PC-9 (cell line): ENCODE data around the gene NLRC3. TPM values are rescaled to one million over a fixed set of nuclear protein-coding genes. Genes with fewer than 3 reads are reported as not detected.
"Not testable (repeated sequence)": the region's sequence is repeated elsewhere in the genome, so short reads cannot be mapped to it uniquely, and the experiment has no call there.

Experiments used
- BruUV-seq: library from RNA; stranded (reverse); fragments of 400-500 nt; replicated peaks from 2 replicates; lab custom pipeline; 2021; lab: Mats Ljungman, UMichigan
- CTCF ChIA-PET: fragments of 300-600 bp; sonication (Branson Sonifier 250); formaldehyde crosslinking; loops from one replicate; lab custom pipeline; 2022; ENCODE audit warnings: antibody characterized with exemption; lab: Charles Lee
- POLR2A ChIA-PET: fragments of 300-600 bp; sonication (Branson Sonifier 250); formaldehyde crosslinking; loops from one replicate; lab custom pipeline; 2022; ENCODE audit warnings: antibody characterized with exemption; ENCODE audit not compliant: unreplicated experiment; lab: Charles Lee
- DNase-seq, 2 experiments: peaks; one replicate each; pipeline versions ENCODE4 v3.0.0 to v3.0.0-alpha.2; 2015 to 2022; ENCODE audit warnings: mixed read lengths in 1 of 2
- H2AFZ ChIP-seq: fragments of 200-600 bp; sonication (generic); 2 replicates; pipeline ENCODE4 v1.8.1; 2017; ENCODE audit warnings: antibody characterized with exemption
- H3F3A ChIP-seq: fragments of 200-600 bp; sonication (generic); 2 replicates; pipeline ENCODE4 v1.8.1; 2017; ENCODE audit warnings: antibody characterized with exemption, mild to moderate bottlenecking, low read depth; ENCODE audit not compliant: insufficient read depth
- H3K27ac ChIP-seq: fragments of 200-600 bp; sonication (generic); 2 replicates; pipeline ENCODE4 v1.6.1; 2016; ENCODE audit warnings: mixed run types
- H3K27me3 ChIP-seq: fragments of 200-600 bp; sonication (generic); 2 replicates; pipeline ENCODE4 v1.6.1; 2016; ENCODE audit warnings: low read depth, mixed run types; ENCODE audit not compliant: insufficient read depth
- H3K36me3 ChIP-seq: fragments of 200-600 bp; sonication (generic); 2 replicates; pipeline ENCODE4 v1.6.1; 2016; ENCODE audit warnings: low read depth, mixed run types
- H3K4me1 ChIP-seq: fragments of 200-600 bp; sonication (generic); replicated peaks from 2 replicates; pipeline ENCODE4 v1.6.1; 2016; ENCODE audit warnings: mixed run types; ENCODE audit not compliant: insufficient read depth
- H3K4me2 ChIP-seq: fragments of 200-600 bp; sonication (generic); 2 replicates; pipeline ENCODE4 v1.6.1; 2017; ENCODE audit warnings: mixed run types
- H3K4me3 ChIP-seq: fragments of 200-600 bp; sonication (generic); 2 replicates; pipeline ENCODE4 v1.6.1; 2016; ENCODE audit warnings: mixed run types
- H3K79me2 ChIP-seq: fragments of 200-600 bp; sonication (generic); 2 replicates; pipeline ENCODE4 v1.6.1; 2017; ENCODE audit warnings: low read depth, mixed run types
- H3K9me2 ChIP-seq: fragments of 200-600 bp; sonication (generic); 2 replicates; pipeline ENCODE4 v1.8.1; 2017; ENCODE audit warnings: mild to moderate bottlenecking; ENCODE audit not compliant: insufficient read depth
- H3K9me3 ChIP-seq: fragments of 200-600 bp; sonication (generic); 2 replicates; pipeline ENCODE4 v1.8.1; 2016; ENCODE audit warnings: low read depth; ENCODE audit not compliant: insufficient read depth
- H4K20me1 ChIP-seq: fragments of 200-600 bp; sonication (generic); 2 replicates; pipeline ENCODE4 v1.8.1; 2017; ENCODE audit not compliant: insufficient read depth
- CTCF ChIP-seq: fragments of 200-600 bp; sonication (generic); conservative IDR thresholded peaks from 2 replicates; pipeline ENCODE4 v1.6.1; 2017; ENCODE audit warnings: mixed run types, antibody characterized with exemption, mild to moderate bottlenecking, moderate library complexity
- EZH2 ChIP-seq: fragments of 200-600 bp; sonication (generic); IDR thresholded peaks from 2 replicates; pipeline ENCODE4 v1.8.0; 2017; ENCODE audit warnings: antibody characterized with exemption, low read depth
- intact Hi-C: fragments of 100-400 bp; cut with micrococcal nuclease; formaldehyde crosslinking; loops from one replicate; pipeline ENCODE4 v1.10.0; 2022; ENCODE audit not compliant: unreplicated experiment
- total RNA-seq: library from RNA; stranded (reverse); gene quantifications from 2 replicates; pipeline ENCODE4 v1.2.3, GENCODE V29; 2021

The NLRC3 gene
- total RNA-seq, 1 experiment from 2014 or later: not detected

GRCh38 chr16:3611146-3611975 is 34.2 kb upstream of the NLRC3 start, which contains the start of gene SLX4:
SLX4 (minus strand) TSS chr16:3611606; CDS start chr16:3608964, 2,642 bp downstream.
- H3K4me1 ChIP-seq: peaks cover 13% of the 10 kb centered on the region
- peak; percentile 68 to 96 for DNase-seq
- no peak for TF ChIP-seq EZH2
- no peak for TF ChIP-seq CTCF
- H2AFZ ChIP-seq: peak within 1 kb of the TSS; percentile 99
- H3K4me2 ChIP-seq: peak within 1 kb of the TSS; percentile 87
- peaks cover 4% of the 10 kb centered on the region; the same call in 1 of the 2 replicates for H3F3A ChIP-seq
- H3K9me2 ChIP-seq: no peaks in the 10 kb centered on the region
- ChIA-PET CTCF (interaction anchor here (0.6 to 1.2 kb wide), 3 partner anchors 31 to 566 kb away, joined by 3 to 4 read pairs (median 4); no protein-coding TSS in a partner anchor), POLR2A (interaction anchor here (0.6 kb wide), 1 partner anchor 31 kb away, joined by 4 read pairs; no protein-coding TSS in a partner anchor)
- BruUV-seq: no TSS peak
- no peaks in the 10 kb centered on the region for H3K9me3 ChIP-seq
- intact Hi-C loops: loop anchor here (2.0 kb wide), 1 partner anchor 35 kb away; no protein-coding TSS in a partner anchor
- H3K79me2 ChIP-seq: peaks cover 52% of the 10 kb centered on the region
- H3K27ac ChIP-seq: peak within 1 kb of the TSS; percentile 19; the same call in 1 of the 2 replicates
- no peaks in the 10 kb centered on the region for H3K27me3 ChIP-seq
- 0 out of 2 replicates have a peak, but pooled peaks cover 3% of the 10 kb centered on the region for H3K36me3 ChIP-seq
- peak within 1 kb of the TSS; percentile 95 for H3K4me3 ChIP-seq
- H4K20me1 ChIP-seq: no peaks in the 10 kb centered on the region

DNA sequence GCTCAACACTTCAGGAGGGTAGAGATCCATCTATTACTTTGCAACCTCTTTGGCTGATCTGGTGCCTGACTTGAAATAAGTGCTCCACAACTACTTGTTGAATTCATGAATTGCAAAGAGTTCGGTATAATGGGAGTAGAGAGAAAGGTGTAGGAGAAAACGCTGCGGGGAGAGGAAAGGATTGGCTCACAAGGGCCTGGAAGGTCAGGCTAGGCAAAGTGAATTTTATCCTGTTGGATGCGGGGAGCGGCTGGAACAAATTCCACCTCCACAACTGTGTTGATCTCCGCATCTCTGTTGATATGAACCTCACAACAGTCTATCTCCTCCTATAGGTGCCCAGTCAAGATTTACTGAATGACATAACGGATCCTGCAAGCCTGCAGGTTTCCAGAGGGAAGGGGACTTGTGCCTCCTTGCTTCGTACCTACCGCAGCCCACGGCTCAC is 33.5 kb upstream of the NLRC3 start:
- no peaks in the 10 kb centered on the region for H3K9me3 ChIP-seq
- peaks cover 46% of the 10 kb centered on the region for H3K79me2 ChIP-seq
- peaks cover 13% of the 10 kb centered on the region for H3K4me1 ChIP-seq
- H3K4me2 ChIP-seq: peak overlapping the region; percentile 87
- POLR2A ChIA-PET: no interaction called here
- CTCF ChIA-PET: no interaction called here
- no peak for DNase-seq
- no peaks in the 10 kb centered on the region for H3K27me3 ChIP-seq
- no TSS peak for BruUV-seq
- peak overlapping the region; percentile 95 for H3K4me3 ChIP-seq
- no peaks in the 10 kb centered on the region for H4K20me1 ChIP-seq
- no peaks in the 10 kb centered on the region for H3K9me2 ChIP-seq
- intact Hi-C loops: loop anchor here (2.0 kb wide), 1 partner anchor 36 kb away; no protein-coding TSS in a partner anchor
- no peak overlapping the region for H3K27ac ChIP-seq
- peak overlapping the region; percentile 99 for H2AFZ ChIP-seq
- H3K36me3 ChIP-seq: 0 out of 2 replicates have a peak, but pooled peaks cover 2% of the 10 kb centered on the region
- peaks cover 6% of the 10 kb centered on the region; the same call in 1 of the 2 replicates for H3F3A ChIP-seq
- TF ChIP-seq CTCF (no peak), EZH2 (no peak)

GRCh38 chr16:3609895-3610697 is 32.9 kb upstream of the NLRC3 start:
- no peaks in the 10 kb centered on the region for H3K9me3 ChIP-seq
- no peak overlapping the region for H3K27ac ChIP-seq
- no peaks in the 10 kb centered on the region for H4K20me1 ChIP-seq
- H3K79me2 ChIP-seq: peaks cover 40% of the 10 kb centered on the region
- H3F3A ChIP-seq: peaks cover 6% of the 10 kb centered on the region; the same call in 1 of the 2 replicates
- no peaks in the 10 kb centered on the region for H3K9me2 ChIP-seq
- no peaks in the 10 kb centered on the region for H3K36me3 ChIP-seq
- H2AFZ ChIP-seq: no peak overlapping the region; the same call in 1 of the 2 replicates
- intact Hi-C loops: loop anchor here (2.0 kb wide), 1 partner anchor 37 kb away; no protein-coding TSS in a partner anchor
- POLR2A ChIA-PET: no interaction called here
- TSS peak; percentile 60 for BruUV-seq
- no peak for DNase-seq
- peak overlapping the region; percentile 87 for H3K4me2 ChIP-seq
- peaks cover 13% of the 10 kb centered on the region for H3K4me1 ChIP-seq
- TF ChIP-seq CTCF: no peak
- TF ChIP-seq EZH2: no peak
- CTCF ChIA-PET: no interaction called here
- peak overlapping the region; percentile 95; the same call in 1 of the 2 replicates for H3K4me3 ChIP-seq
- H3K27me3 ChIP-seq: no peaks in the 10 kb centered on the region

DNA sequence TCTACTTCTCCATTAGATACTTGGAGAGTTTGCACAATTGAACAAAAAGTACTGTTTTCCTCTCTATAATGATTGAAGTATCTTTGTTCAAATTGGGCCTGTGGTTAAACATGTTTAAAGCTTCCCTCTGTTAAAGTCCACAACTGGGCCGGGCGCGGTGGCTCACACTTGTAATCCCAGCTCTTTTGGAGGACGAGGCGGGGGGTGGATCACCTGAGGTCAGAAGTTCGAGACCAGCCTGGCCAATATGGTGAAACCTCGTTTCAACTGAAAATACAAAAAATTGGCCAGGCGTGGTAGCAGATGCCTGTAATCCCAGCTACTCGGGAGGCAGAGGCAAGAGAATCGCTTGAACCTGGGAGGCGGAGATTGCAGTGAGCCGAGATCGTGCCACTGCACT is 31.8 kb upstream of the NLRC3 start:
- H3K4me2 ChIP-seq, DNase-seq, H2AFZ ChIP-seq, H3K27ac ChIP-seq, H3K4me3 ChIP-seq, BruUV-seq, intact Hi-C loops, H4K20me1 ChIP-seq, H3K27me3 ChIP-seq, CTCF ChIA-PET, H3K36me3 ChIP-seq, H3K9me3 ChIP-seq, H3K9me2 ChIP-seq, H3F3A ChIP-seq: not testable (repeated sequence)
- Histone ChIP-seq H3K79me2 (peaks cover 29% of the 10 kb centered on the region), H3K4me1 (peaks cover 13% of the 10 kb centered on the region)
- POLR2A ChIA-PET: interaction anchor here (0.5 kb wide), 1 partner anchor 537 kb away, joined by 4 read pairs; no protein-coding TSS in a partner anchor
